HepG2 (cell line): ENCODE data around the gene STX1B. TPM values are rescaled to one million over a fixed set of nuclear protein-coding genes. Genes with fewer than 3 reads are reported as not detected.

Experiments used
- ATAC-seq: fragments of 200-7000 bp; cut with Tn5 transposase; 3 replicates; pipeline ENCODE4 v1.9.1; 2020; ENCODE audit warnings: mild to moderate bottlenecking, moderate library complexity
- BruUV-seq: library from RNA; stranded (reverse); fragments of 400-500 nt; replicated peaks from 2 replicates; lab custom pipeline; 2021; lab: Mats Ljungman, UMichigan
- CTCF ChIA-PET: fragments of 300-600 bp; formaldehyde crosslinking; extraction: SDS; loops from one replicate; lab custom pipeline; 2021; ENCODE audit warnings: low total read pairs, inconsistent platforms, low intra/inter-chr PET ratio; lab: Yijun Ruan, JAX
- POLR2A ChIA-PET: fragments of 350-600 bp; sonication (Branson Sonifier 250); formaldehyde crosslinking; loops from one replicate; lab custom pipeline; 2020; ENCODE audit warnings: antibody characterized with exemption, inconsistent platforms; lab: Yijun Ruan, JAX
- DNase-seq: peaks from one replicate; pipeline ENCODE4 v3.0.0-alpha.2; 2015; ENCODE audit warnings: low spot score
- FAIRE-seq: peaks from 3 replicates; lab custom pipeline; 2011; peaks lifted over from hg19 to GRCh38; lab: Jason Lieb, UNC
- H2AFZ ChIP-seq: one replicate; pipeline ENCODE4 v1.6.1; 2011; ENCODE audit warnings: low read length, inconsistent platforms
- H3K27ac ChIP-seq: fragments of 300-600 bp; 3 replicates; pipeline ENCODE4 v1.8.0; 2011; ENCODE audit warnings: mixed run types, mild to moderate bottlenecking, mixed read lengths, low read length, inconsistent platforms; ENCODE audit not compliant: insufficient read depth; ENCODE audit errors: extremely low read length
- H3K27me3 ChIP-seq, 2 experiments: fragments of 200-600 bp in 1 of 2; 2 replicates in 1 of 2; 3 replicates in 1 of 2; pipeline versions ENCODE4 v1.6.0 to v1.8.0; 2011; ENCODE audit warnings: low read length in 2 of 2, mild to moderate bottlenecking in 2 of 2, moderate library complexity in 2 of 2, inconsistent platforms in 1 of 2; ENCODE audit not compliant: insufficient read depth in 2 of 2, control insufficient read depth in 1 of 2
- H3K36me3 ChIP-seq, 2 experiments: fragments of 200-600 bp in 1 of 2; replicated peaks in 1 of 2; 2 replicates in 1 of 2; 3 replicates in 1 of 2; pipeline versions ENCODE4 v1.5.1 to v1.8.0; 2011; ENCODE audit warnings: low read length in 2 of 2, inconsistent platforms in 1 of 2; ENCODE audit not compliant: insufficient read depth in 2 of 2, control insufficient read depth in 1 of 2
- H3K4me1 ChIP-seq: 2 replicates; pipeline ENCODE4 v1.5.1; 2012; ENCODE audit warnings: low read length, inconsistent platforms; ENCODE audit not compliant: insufficient read depth
- H3K4me2 ChIP-seq: 2 replicates; pipeline ENCODE4 v1.6.0; 2011; ENCODE audit warnings: low read depth, low read length, inconsistent platforms
- H3K4me3 ChIP-seq, 3 experiments: fragments of 200-600 bp in 1 of 3; sonication (generic), shearing (Covaris generic) in 1 of 3; replicated peaks in 1 of 3; 2 replicates each; pipeline ENCODE4 v1.5.1; 2011 to 2016; ENCODE audit warnings: low read length in 3 of 3, inconsistent platforms in 2 of 3, low read depth in 2 of 3, mild to moderate bottlenecking in 2 of 3, control low read depth in 1 of 3, mixed read lengths in 1 of 3; ENCODE audit not compliant: insufficient read depth in 1 of 3
- H3K79me2 ChIP-seq: one replicate; pipeline ENCODE4 v1.6.1; 2011; ENCODE audit warnings: low read length, inconsistent platforms; ENCODE audit not compliant: insufficient read depth
- H3K9ac ChIP-seq: 2 replicates; pipeline ENCODE4 v1.6.0; 2011; ENCODE audit warnings: mild to moderate bottlenecking, low read depth, low read length, inconsistent platforms; ENCODE audit not compliant: insufficient read depth
- H3K9me3 ChIP-seq: 2 replicates; pipeline ENCODE4 v1.5.1; 2012; ENCODE audit warnings: mild to moderate bottlenecking, low read length
- H4K20me1 ChIP-seq: 2 replicates; pipeline ENCODE4 v1.6.0; 2011; ENCODE audit warnings: inconsistent platforms, mild to moderate bottlenecking, low read length, moderate library complexity; ENCODE audit not compliant: insufficient read depth
- AGO2 ChIP-seq: fragments of 200-400 bp; formaldehyde crosslinking; optimal IDR thresholded peaks from 2 replicates; pipeline ENCODE3; 2017; ENCODE audit warnings: mild to moderate bottlenecking, low read depth, low read length, moderate library complexity
- FOSL2 ChIP-seq: sonication (generic); formaldehyde crosslinking; IDR thresholded peaks from 2 replicates; pipeline ENCODE4 v1.4.0; 2020; ENCODE audit warnings: missing genetic modification reagents
- MTA1 ChIP-seq: sonication (generic); formaldehyde crosslinking; IDR thresholded peaks from 2 replicates; pipeline ENCODE4 v1.4.0; 2020; ENCODE audit warnings: missing genetic modification reagents, mild to moderate bottlenecking, borderline replicate concordance
- MXD3 ChIP-seq: IDR thresholded peaks from 2 replicates; pipeline ENCODE4 v1.6.1; 2016; ENCODE audit warnings: mild to moderate bottlenecking, missing biosample characterization, missing genetic modification reagents
- SMAD3 ChIP-seq: sonication (generic); formaldehyde crosslinking; IDR thresholded peaks from 2 replicates; pipeline ENCODE4 v1.4.0; 2020; ENCODE audit warnings: missing genetic modification reagents
- ZC3H13 ChIP-seq: sonication (generic); formaldehyde crosslinking; IDR thresholded peaks from 2 replicates; pipeline ENCODE4 v1.8.1; 2023; ENCODE audit warnings: mild to moderate bottlenecking, missing genetic modification reagents, moderate library complexity
- ZFAT ChIP-seq: sonication (generic); formaldehyde crosslinking; conservative IDR thresholded peaks from 2 replicates; pipeline ENCODE4 v1.8.1; 2023; ENCODE audit warnings: missing genetic modification reagents, inconsistent platforms
- ZNF343 ChIP-seq: sonication (generic); formaldehyde crosslinking; IDR thresholded peaks from 2 replicates; pipeline ENCODE4 v1.4.0; 2020; ENCODE audit warnings: mild to moderate bottlenecking, missing genetic modification reagents
- WGBS: methylation state at CpG from one replicate; pipeline ENCODE4 v1.1.6; 2017; ENCODE audit warnings: low lambda C conversion rate; 5-methylcytosine and 5-hydroxymethylcytosine counted together
- in situ Hi-C: cut with HindIII; loops from 2 replicates; pipeline ENCODE4 v1.10.0; 2017; ENCODE audit warnings: low pct_unique_long_range_greater_than_20kb; ENCODE audit not compliant: extremely low pct_ligation_motif_present
- intact Hi-C: fragments of 100-400 bp; cut with micrococcal nuclease; formaldehyde crosslinking; loops from one replicate; pipeline ENCODE4 v1.10.0; 2022; ENCODE audit not compliant: unreplicated experiment
- polyA plus RNA-seq, 8 experiments: library from polyadenylated mRNA; depleted of rRNA in 3 of 8; stranded (reverse) in 7 of 8; unstranded in 1 of 8; fragments of >200 nt; fragmentation: Illumina TruSeq in 4 of 8; extraction: Trizol in 4 of 8; gene quantifications; 2 replicates each; pipeline versions ENCODE4 v1.2.1 to v1.2.3, GENCODE V29; 2011 to 2016; ENCODE audit warnings: low read depth in 4 of 8, missing spikeins in 1 of 8, mixed read lengths in 1 of 8; ENCODE audit not compliant: insufficient read depth in 1 of 8
- total RNA-seq, 5 experiments: library from RNA; depleted of rRNA; stranded (reverse); fragments of >200 nt; fragmentation: Illumina TruSeq; extraction: Trizol; gene quantifications; 2 replicates each; pipeline ENCODE4 v1.2.3, GENCODE V29; 2016; ENCODE audit warnings: low read depth in 1 of 5

The STX1B gene
- total and polyA plus RNA-seq, 2 of the 13 experiments (the other 11 are each of a cell fraction or from before 2014, with no cell fraction given), result 2.1 to 3.0 TPM

DNA sequence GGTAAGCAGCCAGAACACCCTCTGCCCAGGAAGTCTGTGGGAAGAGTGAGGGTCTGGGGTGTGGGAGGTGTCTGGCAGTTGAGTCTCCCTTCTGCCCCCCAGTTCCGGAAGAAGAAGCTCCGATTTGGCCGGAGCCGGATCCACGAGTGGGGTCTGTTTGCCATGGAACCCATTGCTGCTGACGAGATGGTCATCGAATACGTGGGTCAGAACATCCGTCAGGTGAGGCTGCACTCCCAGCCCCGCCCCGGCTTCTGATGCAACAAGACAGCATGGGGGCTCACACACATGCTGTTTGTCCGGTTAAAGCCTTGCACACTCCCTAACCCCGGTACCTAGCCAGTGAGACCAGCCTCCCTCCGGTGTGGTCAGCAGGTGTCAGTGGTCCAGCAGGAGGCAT, 29.5 kb downstream of the STX1B start (continued):
- TF ChIP-seq FOSL2 (CRISPR knock-in tag), result no peak
- no peak for TF ChIP-seq MXD3 (CRISPR knock-in tag)
- TF ChIP-seq SMAD3, result no peak

DNA sequence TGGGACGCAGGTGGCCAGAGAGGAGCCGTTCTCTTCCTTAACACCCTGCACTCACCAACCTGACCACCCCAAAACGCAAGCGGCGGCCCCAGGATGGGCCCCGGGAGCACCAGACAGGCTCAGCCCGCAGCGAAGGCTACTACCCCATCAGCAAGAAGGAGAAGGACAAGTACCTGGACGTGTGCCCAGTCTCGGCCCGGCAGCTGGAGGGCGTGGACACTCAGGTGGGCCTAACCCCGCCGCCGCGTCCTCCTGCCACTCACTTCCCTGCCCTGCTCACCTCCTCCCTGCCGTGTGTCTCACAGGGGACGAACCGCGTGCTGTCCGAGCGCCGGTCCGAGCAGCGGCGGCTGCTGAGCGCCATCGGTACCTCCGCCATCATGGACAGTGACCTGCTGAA, 30.0 kb downstream of the STX1B start:
- intact Hi-C loops, result loop anchor here (10.0 kb wide), 1 partner anchor 884 kb away; no protein-coding TSS in a partner anchor
- Histone ChIP-seq H3K27me3 (no peaks in the 10 kb centered on the region), H3K36me3 (peaks cover 38 to 81% of the 10 kb centered on the region in 2 experiments), H3K9ac (no peak overlapping the region), H3K79me2 (no peaks in the 10 kb centered on the region), H3K4me3 (no peak overlapping the region), H3K4me2 (no peak overlapping the region), H3K9me3 (no peaks in the 10 kb centered on the region), H3K4me1 (peaks cover 4% of the 10 kb centered on the region), H4K20me1 (no peaks in the 10 kb centered on the region; the same call in 1 of the 2 replicates), H2AFZ (no peak overlapping the region), H3K27ac (no peak overlapping the region)
- FAIRE-seq (no peak), ATAC-seq (no peak), DNase-seq (no peak)
- CTCF ChIA-PET, result no interaction called here
- no peak for TF ChIP-seq ZFAT (CRISPR knock-in tag)
- no peak for TF ChIP-seq ZNF343 (CRISPR knock-in tag)
- TF ChIP-seq ZC3H13 (CRISPR knock-in tag), result 0 out of 2 replicates have a peak, but pooled peaks have one; percentile 23
- TF ChIP-seq AGO2, result peak; percentile 78
- TF ChIP-seq MTA1, result 0 out of 2 replicates have a peak, but pooled peaks have one; percentile 22
- 97% methylated on average over 29 of the region's 29 CpGs for WGBS
- in situ Hi-C loops, result loop anchor here (25.0 kb wide), 1 partner anchor 732 kb away; a partner anchor contains a TSS
- no TSS peak for BruUV-seq
- POLR2A ChIA-PET, result interaction anchor here (1.4 kb wide), 1 partner anchor 18 kb away, joined by 3 read pairs; no protein-coding TSS in a partner anchor
